HepG2 (cell line): ENCODE measurements around the gene GRIN3B. TPM values are rescaled to one million over a fixed set of nuclear protein-coding genes. Genes with fewer than 3 reads are reported as not detected.

Experiments
- ATAC-seq: fragments of 200-7000 bp; cut with Tn5 transposase; 3 replicates; pipeline ENCODE4 v1.9.1; 2020; ENCODE audit warnings: mild to moderate bottlenecking, moderate library complexity
- BruUV-seq: library from RNA; stranded (reverse); fragments of 400-500 nt; replicated peaks from 2 replicates; lab custom pipeline; 2021; lab: Mats Ljungman, UMichigan
- CTCF ChIA-PET: fragments of 300-600 bp; formaldehyde crosslinking; extraction: SDS; loops from one replicate; lab custom pipeline; 2021; ENCODE audit warnings: low total read pairs, inconsistent platforms, low intra/inter-chr PET ratio; lab: Yijun Ruan, JAX
- POLR2A ChIA-PET: fragments of 350-600 bp; sonication (Branson Sonifier 250); formaldehyde crosslinking; loops from one replicate; lab custom pipeline; 2020; ENCODE audit warnings: antibody characterized with exemption, inconsistent platforms; lab: Yijun Ruan, JAX
- DNase-seq: peaks from one replicate; pipeline ENCODE4 v3.0.0-alpha.2; 2015; ENCODE audit warnings: low spot score
- FAIRE-seq: peaks from 3 replicates; lab custom pipeline; 2011; peaks lifted over from hg19 to GRCh38; lab: Jason Lieb, UNC
- H2AFZ ChIP-seq: one replicate; pipeline ENCODE4 v1.6.1; 2011; ENCODE audit warnings: low read length, inconsistent platforms
- H3K27ac ChIP-seq: fragments of 300-600 bp; 3 replicates; pipeline ENCODE4 v1.8.0; 2011; ENCODE audit warnings: mixed run types, mild to moderate bottlenecking, mixed read lengths, low read length, inconsistent platforms; ENCODE audit not compliant: insufficient read depth; ENCODE audit errors: extremely low read length
- H3K27me3 ChIP-seq, 2 experiments: fragments of 200-600 bp in 1 of 2; 2 replicates in 1 of 2; 3 replicates in 1 of 2; pipeline versions ENCODE4 v1.6.0 to v1.8.0; 2011; ENCODE audit warnings: low read length in 2 of 2, mild to moderate bottlenecking in 2 of 2, moderate library complexity in 2 of 2, inconsistent platforms in 1 of 2; ENCODE audit not compliant: insufficient read depth in 2 of 2, control insufficient read depth in 1 of 2
- H3K36me3 ChIP-seq, 2 experiments: fragments of 200-600 bp in 1 of 2; replicated peaks in 1 of 2; 2 replicates in 1 of 2; 3 replicates in 1 of 2; pipeline versions ENCODE4 v1.5.1 to v1.8.0; 2011; ENCODE audit warnings: low read length in 2 of 2, inconsistent platforms in 1 of 2; ENCODE audit not compliant: insufficient read depth in 2 of 2, control insufficient read depth in 1 of 2
- H3K4me1 ChIP-seq: 2 replicates; pipeline ENCODE4 v1.5.1; 2012; ENCODE audit warnings: low read length, inconsistent platforms; ENCODE audit not compliant: insufficient read depth
- H3K4me2 ChIP-seq: 2 replicates; pipeline ENCODE4 v1.6.0; 2011; ENCODE audit warnings: low read depth, low read length, inconsistent platforms
- H3K4me3 ChIP-seq, 3 experiments: fragments of 200-600 bp in 1 of 3; sonication (generic), shearing (Covaris generic) in 1 of 3; replicated peaks in 1 of 3; 2 replicates each; pipeline ENCODE4 v1.5.1; 2011 to 2016; ENCODE audit warnings: low read length in 3 of 3, inconsistent platforms in 2 of 3, low read depth in 2 of 3, mild to moderate bottlenecking in 2 of 3, control low read depth in 1 of 3, mixed read lengths in 1 of 3; ENCODE audit not compliant: insufficient read depth in 1 of 3
- H3K79me2 ChIP-seq: one replicate; pipeline ENCODE4 v1.6.1; 2011; ENCODE audit warnings: low read length, inconsistent platforms; ENCODE audit not compliant: insufficient read depth
- H3K9ac ChIP-seq: 2 replicates; pipeline ENCODE4 v1.6.0; 2011; ENCODE audit warnings: mild to moderate bottlenecking, low read depth, low read length, inconsistent platforms; ENCODE audit not compliant: insufficient read depth
- H3K9me3 ChIP-seq: 2 replicates; pipeline ENCODE4 v1.5.1; 2012; ENCODE audit warnings: mild to moderate bottlenecking, low read length
- H4K20me1 ChIP-seq: 2 replicates; pipeline ENCODE4 v1.6.0; 2011; ENCODE audit warnings: inconsistent platforms, mild to moderate bottlenecking, low read length, moderate library complexity; ENCODE audit not compliant: insufficient read depth
- AKAP8 ChIP-seq: sonication (generic); formaldehyde crosslinking; IDR thresholded peaks from 2 replicates; pipeline ENCODE4 v1.5.1; 2020; ENCODE audit warnings: mild to moderate bottlenecking, missing genetic modification reagents
- ARID4A ChIP-seq: sonication (generic); formaldehyde crosslinking; IDR thresholded peaks from 2 replicates; pipeline ENCODE4 v1.5.0; 2020; ENCODE audit warnings: mild to moderate bottlenecking, missing genetic modification reagents, borderline replicate concordance
- CEBPB ChIP-seq: IDR thresholded peaks from 2 replicates; pipeline ENCODE4 v1.6.1; 2011; ENCODE audit warnings: low read depth, low read length, improper control_type of control experiment, borderline replicate concordance
- ESRRA ChIP-seq: sonication (generic); formaldehyde crosslinking; IDR thresholded peaks from 2 replicates; pipeline ENCODE4 v1.5.1; 2020; ENCODE audit warnings: mild to moderate bottlenecking, low read depth, missing genetic modification reagents
- HOXD1 ChIP-seq: sonication (generic); formaldehyde crosslinking; IDR thresholded peaks from 2 replicates; pipeline ENCODE4 v1.5.0; 2020; ENCODE audit warnings: missing genetic modification reagents
- IRX3 ChIP-seq: sonication (generic); formaldehyde crosslinking; IDR thresholded peaks from 2 replicates; pipeline ENCODE4 v1.8.1; 2023; ENCODE audit warnings: mild to moderate bottlenecking, low read depth, missing genetic modification reagents, borderline replicate concordance
- MBNL3 ChIP-seq: fragments of 250-450 bp; sonication (Bioruptor Pico); conservative IDR thresholded peaks from 2 replicates; pipeline ENCODE4 v1.8.0; 2022; ENCODE audit warnings: mild to moderate bottlenecking, inconsistent platforms
- NCOA5 ChIP-seq: sonication (generic); formaldehyde crosslinking; IDR thresholded peaks from 2 replicates; pipeline ENCODE4 v1.4.0; 2020; ENCODE audit warnings: missing genetic modification reagents
- NFE2 ChIP-seq: sonication (generic); formaldehyde crosslinking; IDR thresholded peaks from 2 replicates; pipeline ENCODE4 v1.4.0; 2020; ENCODE audit warnings: missing genetic modification reagents
- RCOR2 ChIP-seq: IDR thresholded peaks from 2 replicates; pipeline ENCODE4 v1.6.1; 2016; ENCODE audit warnings: missing biosample characterization, missing genetic modification reagents
- SKI ChIP-seq: fragments of 450-650 bp; IDR thresholded peaks from one replicate; pipeline ENCODE4 v1.6.1; 2018; ENCODE audit warnings: mild to moderate bottlenecking; ENCODE audit not compliant: partially characterized antibody
- SOX5 ChIP-seq: IDR thresholded peaks from 2 replicates; pipeline ENCODE4 v1.6.1; 2016; ENCODE audit warnings: borderline replicate concordance
- ZEB1 ChIP-seq: IDR thresholded peaks from 2 replicates; pipeline ENCODE4 v1.6.1; 2012; ENCODE audit warnings: mild to moderate bottlenecking, low read depth, inconsistent platforms; ENCODE audit not compliant: insufficient replicate concordance
- ZFP62 ChIP-seq: sonication (generic); formaldehyde crosslinking; IDR thresholded peaks from 2 replicates; pipeline ENCODE4 v1.4.0; 2020; ENCODE audit warnings: missing genetic modification reagents
- ZNF205 ChIP-seq: IDR thresholded peaks from 2 replicates; pipeline ENCODE4 v1.6.1; 2018; ENCODE audit warnings: missing biosample characterization, missing genetic modification reagents
- ZNF547 ChIP-seq: sonication (generic); formaldehyde crosslinking; IDR thresholded peaks from 2 replicates; pipeline ENCODE4 v1.5.1; 2020; ENCODE audit warnings: mild to moderate bottlenecking, missing genetic modification reagents
- ZNF678 ChIP-seq: sonication (generic); formaldehyde crosslinking; IDR thresholded peaks from 2 replicates; pipeline ENCODE4 v1.4.0; 2020; ENCODE audit warnings: mild to moderate bottlenecking, missing genetic modification reagents
- ZNF768 ChIP-seq: sonication (generic); formaldehyde crosslinking; IDR thresholded peaks from 2 replicates; pipeline ENCODE4 v1.4.0; 2020; ENCODE audit warnings: missing genetic modification reagents
- ZNF781 ChIP-seq: sonication (generic); formaldehyde crosslinking; IDR thresholded peaks from 2 replicates; pipeline ENCODE4 v1.5.1; 2020; ENCODE audit warnings: borderline replicate concordance, mild to moderate bottlenecking, missing genetic modification reagents; ENCODE audit errors: not compliant biosample characterization
- WGBS: methylation state at CpG from one replicate; pipeline ENCODE4 v1.1.6; 2017; ENCODE audit warnings: low lambda C conversion rate; 5-methylcytosine and 5-hydroxymethylcytosine counted together
- in situ Hi-C: cut with HindIII; loops from 2 replicates; pipeline ENCODE4 v1.10.0; 2017; ENCODE audit warnings: low pct_unique_long_range_greater_than_20kb; ENCODE audit not compliant: extremely low pct_ligation_motif_present
- intact Hi-C: fragments of 100-400 bp; cut with micrococcal nuclease; formaldehyde crosslinking; loops from one replicate; pipeline ENCODE4 v1.10.0; 2022; ENCODE audit not compliant: unreplicated experiment
- polyA plus RNA-seq, 8 experiments: library from polyadenylated mRNA; depleted of rRNA in 3 of 8; stranded (reverse) in 7 of 8; unstranded in 1 of 8; fragments of >200 nt; fragmentation: Illumina TruSeq in 4 of 8; extraction: Trizol in 4 of 8; gene quantifications; 2 replicates each; pipeline versions ENCODE4 v1.2.1 to v1.2.3, GENCODE V29; 2011 to 2016; ENCODE audit warnings: low read depth in 4 of 8, missing spikeins in 1 of 8, mixed read lengths in 1 of 8; ENCODE audit not compliant: insufficient read depth in 1 of 8
- total RNA-seq, 5 experiments: library from RNA; depleted of rRNA; stranded (reverse); fragments of >200 nt; fragmentation: Illumina TruSeq; extraction: Trizol; gene quantifications; 2 replicates each; pipeline ENCODE4 v1.2.3, GENCODE V29; 2016; ENCODE audit warnings: low read depth in 1 of 5

The GRIN3B gene
- total and polyA plus RNA-seq, 2 of the 13 experiments (the other 11 are each of a cell fraction or from before 2014, with no cell fraction given): 0.07 to 0.20 TPM

GRCh38 chr19:1026783-1027649 is 26.8 kb downstream of the GRIN3B start:
- ChIA-PET POLR2A (interaction anchor here (0.9 to 6.7 kb wide), 16 partner anchors 11 to 347 kb away, joined by 3 to 71 read pairs (median 4); partner anchors contain the start of genes ABCA7, ARHGAP45, CIRBP and GPX4), CTCF (no interaction called here)
- peaks cover 18% of the 10 kb centered on the region for H3K4me1 ChIP-seq
- no peaks in the 10 kb centered on the region for H3K9me3 ChIP-seq
- peaks cover 27% of the 10 kb centered on the region for H3K79me2 ChIP-seq
- FAIRE-seq: no peak
- peak overlapping the region; percentile 78 for H3K27ac ChIP-seq
- peak overlapping the region; percentile 66 to 93 (median 82) for H3K4me3 ChIP-seq
- DNase-seq: no peak
- peak overlapping the region; percentile 97 for H3K4me2 ChIP-seq
- no peaks in the 10 kb centered on the region; a peak in 1 of 5 replicates for H3K27me3 ChIP-seq
- no peak for ATAC-seq
- peak overlapping the region; percentile 89 for H3K9ac ChIP-seq
- intact Hi-C loops (no loop called here), in situ Hi-C loops (no loop called here)
- H3K36me3 ChIP-seq: peaks cover 6 to 10% of the 10 kb centered on the region in 2 experiments; a peak in 4 of 5 replicates
- H4K20me1 ChIP-seq: 0 out of 2 replicates have a peak, but pooled peaks cover 2% of the 10 kb centered on the region
- H2AFZ ChIP-seq: no peak overlapping the region
- TSS peak; percentile 91 for BruUV-seq
- WGBS: 10% methylated on average over 3 of the region's 36 CpGs
- no peak for TF ChIP-seq IRX3
- TF ChIP-seq ZFP62: no peak
- TF ChIP-seq ZNF205 (CRISPR knock-in tag): no peak
- TF ChIP-seq MBNL3: no peak
- TF ChIP-seq ESRRA: no peak
- no peak for TF ChIP-seq ZNF547 (CRISPR knock-in tag)
- no peak for TF ChIP-seq NFE2 (CRISPR knock-in tag)
- no peak for TF ChIP-seq ZNF781 (CRISPR knock-in tag)
- TF ChIP-seq AKAP8: 0 out of 2 replicates have a peak, but pooled peaks have one; percentile 4
- TF ChIP-seq CEBPB: no peak
- peak; percentile 83; the same call in 1 of the 2 replicates for TF ChIP-seq ZNF768 (CRISPR knock-in tag)
- TF ChIP-seq NCOA5: no peak
- TF ChIP-seq ZEB1: no peak
- no peak for TF ChIP-seq ZNF678
- TF ChIP-seq SOX5: no peak
- peak; percentile 4; the same call in 1 of the 2 replicates for TF ChIP-seq ARID4A
- no peak for TF ChIP-seq RCOR2 (CRISPR knock-in tag)
- no peak for TF ChIP-seq SKI
- 0 out of 2 replicates have a peak, but pooled peaks have one; percentile 29 for TF ChIP-seq HOXD1 (CRISPR knock-in tag)
